HG03342 (cell line): ENCODE results near the gene OSGIN1.

Source experiments
- ATAC-seq: cut with Tn5 transposase; IDR thresholded peaks from one replicate; pipeline ENCODE4 v1.9.1; 2021; ENCODE audit warnings: mild to moderate bottlenecking, moderate library complexity; ENCODE audit not compliant: unreplicated experiment

OSGIN1 gene

GRCh38 chr16:83995754-83996153 lies 42.7 kb downstream of the OSGIN1 start:
- ATAC-seq: no peak

- no peak for ATAC-seq
These were observed 43.6 kb downstream of the OSGIN1 start for GRCh38 chr16:83996481-83997252.

GRCh38 chr16:83998091-83998490 lies 45.1 kb downstream of the OSGIN1 start:
- ATAC-seq: no peak

- no peak for ATAC-seq
These were observed 48.1 kb downstream of the OSGIN1 start for GRCh38 chr16:84000989-84001642.

GRCh38 chr16:84001726-84002125 lies 48.7 kb downstream of the OSGIN1 start:
- no peak for ATAC-seq

GRCh38 chr16:84003038-84003437 lies 50.0 kb downstream of the OSGIN1 start:
- ATAC-seq: no peak

GRCh38 chr16:84004442-84004841 lies 51.4 kb downstream of the OSGIN1 start:
- no peak for ATAC-seq

- ATAC-seq: no peak
These were observed 52.4 kb downstream of the OSGIN1 start for GRCh38 chr16:84005391-84005790.

- ATAC-seq: no peak
These were observed 54.5 kb downstream of the OSGIN1 start for GRCh38 chr16:84007520-84007919.

GRCh38 chr16:84007965-84008364 lies 54.9 kb downstream of the OSGIN1 start:
- ATAC-seq: no peak

GRCh38 chr16:84009282-84009681 lies 56.2 kb downstream of the OSGIN1 start:
- ATAC-seq: no peak

GRCh38 chr16:84013787-84014569 lies 60.9 kb downstream of the OSGIN1 start:
- ATAC-seq: peak; percentile 75

- no peak for ATAC-seq
These were observed 61.7 kb downstream of the OSGIN1 start for GRCh38 chr16:84014570-84015327.

GRCh38 chr16:84015399-84015798 lies 62.4 kb downstream of the OSGIN1 start:
- no peak for ATAC-seq
